Measurements from ENCODE around the gene ME1. TPM values are rescaled to one million over a fixed set of nuclear protein-coding genes. Genes with fewer than 3 reads are reported as not detected.

ME1 gene
- total and polyA plus RNA-seq, 2 donors (not counting 3 experiments of a cell fraction or from before 2014, with no cell fraction given): 7.3 to 29.3 TPM

DNA sequence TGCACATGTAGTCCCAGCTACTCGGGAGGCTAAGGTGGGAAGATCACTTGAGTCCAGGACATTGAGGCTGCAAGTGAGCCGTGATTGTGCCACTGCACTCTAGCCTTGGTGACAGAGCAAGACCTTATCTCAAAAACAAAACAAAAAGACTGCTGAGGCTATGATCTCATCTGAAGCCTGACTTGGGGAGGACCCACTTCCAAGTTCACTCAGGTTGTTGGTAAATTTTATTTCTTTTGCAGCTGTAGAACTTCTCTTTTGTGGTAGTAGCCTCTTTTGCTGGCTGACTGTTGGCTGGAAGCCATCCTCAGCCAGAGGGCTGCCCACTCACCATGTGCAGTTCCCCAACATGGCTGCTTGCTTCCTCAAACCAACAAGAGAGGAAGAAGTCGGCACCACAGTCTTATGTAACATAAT lies 36.8 kb upstream of the ME1 start:
- Histone ChIP-seq H3K4me1 (ENCODE audit: control insufficient read depth, extremely low read depth, insufficient read depth, low read length) (no peaks in the 10 kb centered on the region), H3K4me3 (replicated peaks in 1 of 3; ENCODE audit: insufficient read depth in 1 of 3, low read depth in 1 of 3, low read length in 3 of 3) (no peak overlapping the region), H3K9me1 (replicated peaks; ENCODE audit: control insufficient read depth, extremely low read depth, insufficient read depth, low read length) (no peaks in the 10 kb centered on the region), H3K9ac (replicated peaks; ENCODE audit: extremely low read depth, insufficient read depth, low read length) (no peak overlapping the region), H3K36me3 (ENCODE audit: control insufficient read depth in 2 of 2, extremely low read depth in 1 of 2, insufficient read depth in 2 of 2, low read length in 2 of 2) (no peaks in the 10 kb centered on the region), H2AFZ (ENCODE audit: low read depth, low read length) (no peak overlapping the region), H4K20me1 (replicated peaks; ENCODE audit: control insufficient read depth, extremely low read depth, insufficient read depth, low read length) (no peaks in the 10 kb centered on the region), H3K9me3 (replicated peaks; ENCODE audit: control insufficient read depth, insufficient read depth, low read length) (no peaks in the 10 kb centered on the region), H3K79me2 (ENCODE audit: control insufficient read depth, insufficient read depth, low read length) (no peaks in the 10 kb centered on the region), H3K27ac (ENCODE audit: insufficient read depth, low read depth, low read length) (no peak overlapping the region), H3K4me2 (ENCODE audit: insufficient read depth, low read length) (no peak overlapping the region), H3K27me3 (ENCODE audit: control insufficient read depth in 2 of 2, insufficient read depth in 2 of 2, low read length in 2 of 2) (peaks cover 0 to 4% of the 10 kb centered on the region in 2 experiments)
- CTCF ChIA-PET: no interaction called here
- TF ChIP-seq MYC (IDR thresholded peaks at IDR 0.05; ENCODE audit: low read depth, low read length) (no peak), EZH2 (IDR thresholded peaks at IDR 0.05; ENCODE audit: borderline replicate concordance, low read depth, low read length, severe bottlenecking) (no peak), POLR2AphosphoS5 (IDR thresholded peaks at IDR 0.05; ENCODE audit: insufficient read depth, low read depth, low read length) (no peak), FOS (IDR thresholded peaks at IDR 0.05; ENCODE audit: borderline replicate concordance, insufficient read depth, low read length) (no peak), JUN (IDR thresholded peaks at IDR 0.05; ENCODE audit: borderline replicate concordance, insufficient read depth, insufficient read length, low read depth) (no peak), POLR2A (IDR thresholded peaks at IDR 0.05; ENCODE audit: low read depth, low read length) (no peak), GATA2 (IDR thresholded peaks at IDR 0.05; ENCODE audit: insufficient read depth, insufficient read length, low read depth, low read length) (no peak)
- TF ChIP-seq, protein P1, sequence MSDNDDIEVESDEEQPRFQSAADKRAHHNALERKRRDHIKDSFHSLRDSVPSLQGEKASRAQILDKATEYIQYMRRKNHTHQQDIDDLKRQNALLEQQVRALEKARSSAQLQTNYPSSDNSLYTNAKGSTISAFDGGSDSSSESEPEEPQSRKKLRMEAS (IDR thresholded peaks at IDR 0.05; ENCODE audit: insufficient read depth, insufficient read length): no peak
- TF ChIP-seq, protein P2, sequence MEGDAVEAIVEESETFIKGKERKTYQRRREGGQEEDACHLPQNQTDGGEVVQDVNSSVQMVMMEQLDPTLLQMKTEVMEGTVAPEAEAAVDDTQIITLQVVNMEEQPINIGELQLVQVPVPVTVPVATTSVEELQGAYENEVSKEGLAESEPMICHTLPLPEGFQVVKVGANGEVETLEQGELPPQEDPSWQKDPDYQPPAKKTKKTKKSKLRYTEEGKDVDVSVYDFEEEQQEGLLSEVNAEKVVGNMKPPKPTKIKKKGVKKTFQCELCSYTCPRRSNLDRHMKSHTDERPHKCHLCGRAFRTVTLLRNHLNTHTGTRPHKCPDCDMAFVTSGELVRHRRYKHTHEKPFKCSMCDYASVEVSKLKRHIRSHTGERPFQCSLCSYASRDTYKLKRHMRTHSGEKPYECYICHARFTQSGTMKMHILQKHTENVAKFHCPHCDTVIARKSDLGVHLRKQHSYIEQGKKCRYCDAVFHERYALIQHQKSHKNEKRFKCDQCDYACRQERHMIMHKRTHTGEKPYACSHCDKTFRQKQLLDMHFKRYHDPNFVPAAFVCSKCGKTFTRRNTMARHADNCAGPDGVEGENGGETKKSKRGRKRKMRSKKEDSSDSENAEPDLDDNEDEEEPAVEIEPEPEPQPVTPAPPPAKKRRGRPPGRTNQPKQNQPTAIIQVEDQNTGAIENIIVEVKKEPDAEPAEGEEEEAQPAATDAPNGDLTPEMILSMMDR (IDR thresholded peaks at IDR 0.05; ENCODE audit: extremely low read depth in 1 of 2, insufficient read depth in 1 of 2, low read depth in 1 of 2, low read length in 2 of 2): no peak
- no peak for FAIRE-seq
- no peak for DNase-seq (ENCODE audit: low read depth, low spot score)
- no TSS peak for BruUV-seq (replicated peaks)
- dilution Hi-C loops (cut with MboI; ENCODE audit: extremely low pct_ligation_motif_present, low sequenced_read_pairs) (no loop called here), intact Hi-C loops (cut with micrococcal nuclease) (no loop called here)
- POLR2A ChIA-PET: no interaction called here

Measured in endothelial cell of umbilical vein (primary cell).